ENCODE data around the gene C1QB. TPM values are rescaled to one million over a fixed set of nuclear protein-coding genes. Genes with fewer than 3 reads are reported as not detected.

The C1QB gene
- total and polyA plus RNA-seq, 2 donors (not counting 1 experiment from before 2014, with no cell fraction given) = 0.16 TPM; not detected in 1

DNA sequence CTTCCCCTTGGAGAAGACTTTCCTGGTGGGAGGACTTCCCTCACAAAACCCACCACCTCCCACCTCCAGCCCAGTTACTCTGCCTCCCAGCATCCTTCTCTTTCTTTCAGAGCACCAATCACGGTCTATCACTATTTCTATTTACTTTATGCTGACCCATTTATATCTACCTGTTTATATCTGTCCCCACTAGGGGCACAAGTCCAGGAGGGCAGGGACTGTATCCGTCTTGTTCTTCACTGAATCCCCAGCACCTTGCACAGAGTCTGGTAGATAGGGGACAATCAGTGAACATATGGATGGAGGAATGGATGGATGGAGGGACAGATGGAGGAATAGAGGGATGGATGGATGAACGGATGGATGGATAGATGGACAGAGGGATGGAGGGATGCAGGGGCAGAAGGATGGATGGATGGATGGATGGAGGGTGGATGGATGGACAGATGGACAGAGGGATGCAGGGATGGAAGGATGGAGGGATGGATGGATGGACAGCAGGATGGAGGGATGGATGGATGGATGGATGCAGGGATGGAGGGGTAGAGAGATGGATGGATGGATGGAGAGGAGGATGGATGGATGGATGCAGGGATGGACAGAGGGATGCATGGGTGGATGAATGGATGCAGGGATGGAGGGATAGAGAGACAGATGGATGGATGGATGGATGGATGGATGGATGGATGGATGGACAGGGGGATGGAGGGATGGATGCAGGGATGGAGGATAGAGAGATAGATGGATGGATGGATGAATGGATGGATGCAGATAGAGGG is 5.5 kb downstream of the C1QB start:
- 85% methylated on average over 2 of the region's 3 CpGs for WGBS (ENCODE audit: insufficient coverage)
- TF ChIP-seq EZH2 (IDR thresholded peaks at IDR 0.05; ENCODE audit: borderline replicate concordance, insufficient read depth, low read depth, low read length, poor library complexity, severe bottlenecking) = no peak
- TF ChIP-seq, protein P1, sequence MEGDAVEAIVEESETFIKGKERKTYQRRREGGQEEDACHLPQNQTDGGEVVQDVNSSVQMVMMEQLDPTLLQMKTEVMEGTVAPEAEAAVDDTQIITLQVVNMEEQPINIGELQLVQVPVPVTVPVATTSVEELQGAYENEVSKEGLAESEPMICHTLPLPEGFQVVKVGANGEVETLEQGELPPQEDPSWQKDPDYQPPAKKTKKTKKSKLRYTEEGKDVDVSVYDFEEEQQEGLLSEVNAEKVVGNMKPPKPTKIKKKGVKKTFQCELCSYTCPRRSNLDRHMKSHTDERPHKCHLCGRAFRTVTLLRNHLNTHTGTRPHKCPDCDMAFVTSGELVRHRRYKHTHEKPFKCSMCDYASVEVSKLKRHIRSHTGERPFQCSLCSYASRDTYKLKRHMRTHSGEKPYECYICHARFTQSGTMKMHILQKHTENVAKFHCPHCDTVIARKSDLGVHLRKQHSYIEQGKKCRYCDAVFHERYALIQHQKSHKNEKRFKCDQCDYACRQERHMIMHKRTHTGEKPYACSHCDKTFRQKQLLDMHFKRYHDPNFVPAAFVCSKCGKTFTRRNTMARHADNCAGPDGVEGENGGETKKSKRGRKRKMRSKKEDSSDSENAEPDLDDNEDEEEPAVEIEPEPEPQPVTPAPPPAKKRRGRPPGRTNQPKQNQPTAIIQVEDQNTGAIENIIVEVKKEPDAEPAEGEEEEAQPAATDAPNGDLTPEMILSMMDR (IDR thresholded peaks at IDR 0.05) = no peak
- CTCF ChIA-PET = no interaction called here
- H3K27ac Mint-ChIP-seq = no peak overlapping the region
- Histone ChIP-seq H3K4me1 (ENCODE audit: control insufficient read depth in 2 of 2, insufficient read depth in 2 of 2, low read length in 2 of 2) (no peaks in the 10 kb centered on the region), H3K27me3 (replicated peaks in 1 of 4; ENCODE audit: control extremely low read depth in 1 of 4, control insufficient read depth in 3 of 4, insufficient read depth in 4 of 4, low read length in 3 of 4) (no peaks in the 10 kb centered on the region), H3K4me3 (ENCODE audit: control extremely low read depth in 1 of 5, extremely low read depth in 1 of 5, insufficient read depth in 1 of 5, low read depth in 2 of 5, low read length in 4 of 5) (no peak overlapping the region), H2AFZ (ENCODE audit: insufficient read depth, low read depth, low read length, poor library complexity, severe bottlenecking) (no peak overlapping the region), H3K27ac (ENCODE audit: low read length in 2 of 2) (no peak overlapping the region), H3K36me3 (replicated peaks in 1 of 2; ENCODE audit: control extremely low read depth in 1 of 2, control insufficient read depth in 1 of 2, extremely low read depth in 1 of 2, insufficient read depth in 2 of 2, low read length in 1 of 2) (no peaks in the 10 kb centered on the region), H4K20me1 (ENCODE audit: control insufficient read depth, insufficient read depth, low read length, poor library complexity, severe bottlenecking) (no peaks in the 10 kb centered on the region), H3K79me2 (ENCODE audit: control insufficient read depth, insufficient read depth, low read length) (no peaks in the 10 kb centered on the region), H3K9me3 (ENCODE audit: control extremely low read depth in 1 of 3, control insufficient read depth in 2 of 3, insufficient read depth in 1 of 3, low read length in 2 of 3) (no peaks in the 10 kb centered on the region), H3K9ac (ENCODE audit: low read length) (no peak overlapping the region), H3K4me2 (replicated peaks; ENCODE audit: low read depth, low read length, poor library complexity, severe bottlenecking) (no peak overlapping the region)
- H3K27me3 Mint-ChIP-seq = peaks cover 27% of the 10 kb centered on the region
- H3K4me3 Mint-ChIP-seq = no peak overlapping the region
- intact Hi-C loops (cut with micrococcal nuclease) = no loop called here
- ATAC-seq (ENCODE audit: low read depth) (no peak), DNase-seq (no peak)
- no peaks in the 10 kb centered on the region for H3K9me3 Mint-ChIP-seq (ENCODE audit: insufficient read depth)
- no peaks in the 10 kb centered on the region for H3K4me1 Mint-ChIP-seq
- POLR2A ChIA-PET = no interaction called here

DNA sequence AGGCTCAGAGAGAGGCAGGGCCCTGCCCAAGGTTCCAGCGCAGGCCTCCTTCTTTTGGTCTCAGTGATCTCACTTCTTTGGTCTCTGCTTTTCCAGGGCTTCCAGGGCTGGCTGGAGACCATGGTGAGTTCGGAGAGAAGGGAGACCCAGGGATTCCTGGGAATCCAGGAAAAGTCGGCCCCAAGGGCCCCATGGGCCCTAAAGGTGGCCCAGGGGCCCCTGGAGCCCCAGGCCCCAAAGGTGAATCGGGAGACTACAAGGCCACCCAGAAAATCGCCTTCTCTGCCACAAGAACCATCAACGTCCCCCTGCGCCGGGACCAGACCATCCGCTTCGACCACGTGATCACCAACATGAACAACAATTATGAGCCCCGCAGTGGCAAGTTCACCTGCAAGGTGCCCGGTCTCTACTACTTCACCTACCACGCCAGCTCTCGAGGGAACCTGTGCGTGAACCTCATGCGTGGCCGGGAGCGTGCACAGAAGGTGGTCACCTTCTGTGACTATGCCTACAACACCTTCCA is 7.7 kb downstream of the C1QB start:
- POLR2A ChIA-PET = no interaction called here
- no peak overlapping the region for H3K9ac ChIP-seq (ENCODE audit: low read length)
- DNase-seq (no peak), ATAC-seq (ENCODE audit: low read depth) (no peak)
- intact Hi-C loops (cut with micrococcal nuclease) = no loop called here
- Mint-ChIP-seq H3K27me3 (peaks cover 21% of the 10 kb centered on the region), H3K4me1 (no peaks in the 10 kb centered on the region), H3K4me3 (no peak overlapping the region), H3K9me3 (ENCODE audit: insufficient read depth) (no peaks in the 10 kb centered on the region), H3K27ac (no peak overlapping the region)
- H3K4me2 ChIP-seq (replicated peaks; ENCODE audit: low read depth, low read length, poor library complexity, severe bottlenecking) = no peak overlapping the region
- no peak overlapping the region for H3K27ac ChIP-seq (ENCODE audit: low read length in 2 of 2)
- H2AFZ ChIP-seq (ENCODE audit: insufficient read depth, low read depth, low read length, poor library complexity, severe bottlenecking) = no peak overlapping the region
- TF ChIP-seq, protein P1 (IDR thresholded peaks at IDR 0.05) = no peak
- no peak for TF ChIP-seq EZH2 (IDR thresholded peaks at IDR 0.05; ENCODE audit: borderline replicate concordance, insufficient read depth, low read depth, low read length, poor library complexity, severe bottlenecking)
- H3K4me1 ChIP-seq (ENCODE audit: control insufficient read depth in 2 of 2, insufficient read depth in 2 of 2, low read length in 2 of 2) = no peaks in the 10 kb centered on the region
- H3K4me3 ChIP-seq (ENCODE audit: control extremely low read depth in 1 of 5, extremely low read depth in 1 of 5, insufficient read depth in 1 of 5, low read depth in 2 of 5, low read length in 4 of 5) = no peak overlapping the region
- no peaks in the 10 kb centered on the region for H4K20me1 ChIP-seq (ENCODE audit: control insufficient read depth, insufficient read depth, low read length, poor library complexity, severe bottlenecking)
- H3K27me3 ChIP-seq (replicated peaks in 1 of 4; ENCODE audit: control extremely low read depth in 1 of 4, control insufficient read depth in 3 of 4, insufficient read depth in 4 of 4, low read length in 3 of 4) = no peaks in the 10 kb centered on the region
- 90% methylated on average over 19 of the region's 19 CpGs for WGBS (ENCODE audit: insufficient coverage)
- no peaks in the 10 kb centered on the region for H3K9me3 ChIP-seq (ENCODE audit: control extremely low read depth in 1 of 3, control insufficient read depth in 2 of 3, insufficient read depth in 1 of 3, low read length in 2 of 3)
- H3K36me3 ChIP-seq (replicated peaks in 1 of 2; ENCODE audit: control extremely low read depth in 1 of 2, control insufficient read depth in 1 of 2, extremely low read depth in 1 of 2, insufficient read depth in 2 of 2, low read length in 1 of 2) = no peaks in the 10 kb centered on the region
- CTCF ChIA-PET = no interaction called here
- H3K79me2 ChIP-seq (ENCODE audit: control insufficient read depth, insufficient read depth, low read length) = no peaks in the 10 kb centered on the region

Data from B cell (primary cell).